K562 (cell line): ENCODE measurements around the gene CSF1R. TPM values are rescaled to one million over a fixed set of nuclear protein-coding genes. Genes with fewer than 3 reads are reported as not detected.

Experiments
- ATAC-seq: fragments of 200-7000 bp; cut with Tn5 transposase; 3 replicates; pipeline ENCODE4 v1.9.1; 2020; ENCODE audit warnings: moderate library complexity
- BruUV-seq: library from RNA; stranded (reverse); fragments of 400-500 nt; replicated peaks from 2 replicates; lab custom pipeline; 2021; lab: Mats Ljungman, UMichigan
- CTCF ChIA-PET: fragments of 300-600 bp; formaldehyde crosslinking; extraction: SDS; loops from one replicate; lab custom pipeline; 2021; ENCODE audit warnings: low intra/inter-chr PET ratio; lab: Yijun Ruan, JAX
- POLR2A ChIA-PET: fragments of 300-600, 350-650 bp; sonication (Branson Sonifier 250); formaldehyde crosslinking; extraction: SDS; loops from one replicate; lab custom pipeline; 2021; ENCODE audit warnings: antibody characterized with exemption, inconsistent platforms; lab: Yijun Ruan, JAX
- DNase-seq, 4 experiments: peaks; one replicate each; pipeline versions ENCODE4 v3.0.0 to v3.0.0-alpha.2; 2011 to 2018; ENCODE audit warnings: low spot score in 3 of 4, mixed read lengths in 3 of 4; ENCODE audit errors: extremely low read depth in 1 of 4
- FAIRE-seq: peaks from 2 replicates; lab custom pipeline; 2011; peaks lifted over from hg19 to GRCh38; lab: Jason Lieb, UNC
- H2AFZ ChIP-seq: 2 replicates; pipeline ENCODE4 v1.6.0; 2011; ENCODE audit warnings: low read depth, low read length, control low read depth, inconsistent platforms
- H3K27ac ChIP-seq: fragments of 200-600 bp; 3 replicates; pipeline ENCODE4 v1.8.0; 2011; ENCODE audit warnings: low read depth, mild to moderate bottlenecking, control low read depth, inconsistent platforms, low read length, moderate library complexity, mixed read lengths; ENCODE audit errors: extremely low read depth
- H3K27me3 ChIP-seq, 2 experiments: fragments of 300-600 bp in 1 of 2; 2 replicates in 1 of 2; 3 replicates in 1 of 2; pipeline versions ENCODE4 v1.6.0 to v1.8.0; 2011; ENCODE audit warnings: inconsistent platforms in 2 of 2, low read length in 2 of 2, mild to moderate bottlenecking in 1 of 2, mixed read lengths in 1 of 2, moderate library complexity in 1 of 2; ENCODE audit not compliant: control insufficient read depth in 2 of 2, insufficient read depth in 2 of 2
- H3K36me3 ChIP-seq: fragments of 300-600 bp; 3 replicates; pipeline ENCODE4 v1.8.0; 2011; ENCODE audit warnings: mild to moderate bottlenecking, low read length, inconsistent platforms; ENCODE audit not compliant: control insufficient read depth, insufficient read depth
- H3K4me1 ChIP-seq, 2 experiments: fragments of 200-600 bp in 1 of 2; replicated peaks in 1 of 2; 2 replicates in 1 of 2; 3 replicates in 1 of 2; pipeline versions ENCODE4 v1.5.1 to v1.8.0; 2011; ENCODE audit warnings: inconsistent platforms in 2 of 2, low read length in 2 of 2, mild to moderate bottlenecking in 1 of 2, mixed read lengths in 1 of 2, moderate library complexity in 1 of 2; ENCODE audit not compliant: control insufficient read depth in 2 of 2, insufficient read depth in 2 of 2
- H3K4me2 ChIP-seq: 2 replicates; pipeline ENCODE4 v1.6.1; 2011; ENCODE audit warnings: low read length, control low read depth, inconsistent platforms, mixed read lengths; ENCODE audit not compliant: insufficient read depth
- H3K4me3 ChIP-seq: fragments of 200-600 bp; sonication (generic), shearing (Covaris generic); 2 replicates; pipeline ENCODE4 v1.5.1; 2016; ENCODE audit warnings: control low read depth, inconsistent platforms
- H3K79me2 ChIP-seq: fragments of 200-600 bp; 3 replicates; pipeline ENCODE4 v1.8.0; 2011; ENCODE audit warnings: low read length, inconsistent platforms; ENCODE audit not compliant: control insufficient read depth, insufficient read depth
- H3K9ac ChIP-seq, 2 experiments: 2 replicates each; pipeline versions ENCODE4 v1.6.0 to v1.6.1; 2011; ENCODE audit warnings: low read depth in 2 of 2, low read length in 2 of 2, control low read depth in 1 of 2, inconsistent platforms in 1 of 2, mild to moderate bottlenecking in 1 of 2, mixed read lengths in 1 of 2; ENCODE audit not compliant: insufficient read depth in 1 of 2
- H3K9me1 ChIP-seq: one replicate; pipeline ENCODE4 v1.6.0; 2011; ENCODE audit warnings: inconsistent platforms, mild to moderate bottlenecking, low read length, moderate library complexity; ENCODE audit not compliant: control insufficient read depth, insufficient read depth
- H3K9me3 ChIP-seq: replicated peaks from 2 replicates; pipeline ENCODE4 v1.5.1; 2011; ENCODE audit warnings: low read depth, low read length, inconsistent platforms; ENCODE audit not compliant: control insufficient read depth, insufficient read depth
- H4K20me1 ChIP-seq: replicated peaks from 2 replicates; pipeline ENCODE4 v1.6.1; 2011; ENCODE audit warnings: low read length, inconsistent platforms, mixed read lengths; ENCODE audit not compliant: control insufficient read depth, insufficient read depth
- ATF1 ChIP-seq, 2 experiments: fragments of 450-650 bp in 1 of 2; IDR thresholded peaks; 2 replicates each; pipeline ENCODE4 v1.6.1; 2016; ENCODE audit warnings: missing compliant biosample characterization in 1 of 2, missing genetic modification characterization in 1 of 2
- EHMT2 ChIP-seq: fragments of 450-650 bp; IDR thresholded peaks from 2 replicates; pipeline ENCODE4 v1.6.1; 2018; ENCODE audit warnings: antibody characterized with exemption
- FOSL1 ChIP-seq: fragments of 200-800 bp; sonication (Bioruptor generic); conservative IDR thresholded peaks from 2 replicates; pipeline ENCODE4 v1.6.1; 2016; ENCODE audit warnings: missing genetic modification characterization, missing compliant biosample characterization
- HDAC6 ChIP-seq: IDR thresholded peaks from 2 replicates; pipeline ENCODE4 v1.6.1; 2012; ENCODE audit warnings: low read depth, mild to moderate bottlenecking, control low read depth, inconsistent platforms, low read length, moderate library complexity
- MCM3 ChIP-seq: fragments of 450-650 bp; IDR thresholded peaks from 2 replicates; pipeline ENCODE4 v1.6.1; 2016
- MIER1 ChIP-seq: fragments of 450-650 bp; IDR thresholded peaks from 2 replicates; pipeline ENCODE4 v1.6.1; 2016; ENCODE audit warnings: antibody characterized with exemption, mild to moderate bottlenecking, low read depth
- TRIM24 ChIP-seq, 2 experiments: fragments of 450-650 bp; IDR thresholded peaks; 2 replicates each; pipeline ENCODE4 v1.6.1; 2016
- ZC3H8 ChIP-seq: fragments of 450-650 bp; IDR thresholded peaks from 2 replicates; pipeline ENCODE4 v1.6.1; 2017
- ZNF354B ChIP-seq: fragments of 250-450 bp; sonication (Bioruptor Pico); IDR thresholded peaks from 2 replicates; pipeline ENCODE4 v1.4.0; 2020
- ZNF778 ChIP-seq: fragments of 450-650 bp; formaldehyde crosslinking; IDR thresholded peaks from 2 replicates; pipeline ENCODE4 v1.4.0; 2020; ENCODE audit warnings: mild to moderate bottlenecking, moderate library complexity
- WGBS: fragments of 100-300 bp; shearing (Covaris generic); methylation state at CpG from one replicate; pipeline ENCODE4 v1.1.6; 2016; ENCODE audit warnings: low coverage, mixed read lengths; ENCODE audit not compliant: insufficient coverage; ENCODE audit errors: missing lambda C conversion rate; 5-methylcytosine and 5-hydroxymethylcytosine counted together
- in situ Hi-C: fragments of 300-500 bp; cut with MboI; formaldehyde crosslinking; loops from 4 replicates; pipeline ENCODE4 v1.15.0; 2018; ENCODE audit warnings: inconsistent platforms, mixed read lengths
- intact Hi-C: fragments of 100-400 bp; cut with micrococcal nuclease; formaldehyde crosslinking; loops from 2 replicates; pipeline ENCODE4 v1.14.2; 2022
- polyA plus RNA-seq, 8 experiments: library from polyadenylated mRNA; depleted of rRNA in 4 of 8; stranded (reverse) in 5 of 8; unstranded in 3 of 8; fragments of >200 nt; fragmentation: Nextera tagmentation in 2 of 8; fragmentation: Illumina TruSeq in 1 of 8; extraction: Ambion mirVana in 2 of 8; extraction: Trizol in 1 of 8; gene quantifications; 2 replicates each; pipeline versions ENCODE4 v1.2.1 to v1.2.3, GENCODE V29; 2011 to 2014; ENCODE audit warnings: inconsistent platforms in 1 of 8, missing spikeins in 1 of 8
- total RNA-seq, 7 experiments: library from RNA; depleted of rRNA in 6 of 7; stranded (reverse); fragments of >200 nt in 6 of 7; fragmentation: Illumina TruSeq in 2 of 7; extraction: Trizol in 2 of 7; gene quantifications; 2 replicates each; pipeline versions ENCODE4 v1.2.1 to v1.2.3, GENCODE V29; 2011 to 2021; ENCODE audit warnings: low replicate concordance in 1 of 7
- TF ChIP-seq, protein P1 (sequence below): fragments of 450-650 bp; IDR thresholded peaks from 2 replicates; pipeline ENCODE4 v1.6.1; 2016; ENCODE audit warnings: low read depth, mild to moderate bottlenecking, moderate library complexity
- TF ChIP-seq, protein P2 (sequence below): IDR thresholded peaks from 2 replicates; pipeline ENCODE4 v1.6.1; 2016; ENCODE audit warnings: missing genetic modification characterization, missing compliant biosample characterization
- TF ChIP-seq, protein P3 (sequence below): fragments of 450-650 bp; formaldehyde crosslinking; IDR thresholded peaks from 2 replicates; pipeline ENCODE4 v1.4.0; 2020; ENCODE audit warnings: mild to moderate bottlenecking, mixed read lengths
- TF ChIP-seq, protein P4 (sequence below): sonication (generic); formaldehyde crosslinking; IDR thresholded peaks from 2 replicates; pipeline ENCODE4 v1.8.0; 2023; ENCODE audit warnings: mild to moderate bottlenecking, missing genetic modification reagents
- TF ChIP-seq, protein P5 (sequence below): fragments of 450-650 bp; formaldehyde crosslinking; IDR thresholded peaks from 2 replicates; pipeline ENCODE4 v1.4.0; 2022; ENCODE audit warnings: missing genetic modification characterization

Gene CSF1R
- total and polyA plus RNA-seq, 9 of the 15 experiments (the other 6 are each of a cell fraction or from before 2014, with no cell fraction given): 0.03 to 0.64 (median 0.20) TPM; not detected in 6

DNA sequence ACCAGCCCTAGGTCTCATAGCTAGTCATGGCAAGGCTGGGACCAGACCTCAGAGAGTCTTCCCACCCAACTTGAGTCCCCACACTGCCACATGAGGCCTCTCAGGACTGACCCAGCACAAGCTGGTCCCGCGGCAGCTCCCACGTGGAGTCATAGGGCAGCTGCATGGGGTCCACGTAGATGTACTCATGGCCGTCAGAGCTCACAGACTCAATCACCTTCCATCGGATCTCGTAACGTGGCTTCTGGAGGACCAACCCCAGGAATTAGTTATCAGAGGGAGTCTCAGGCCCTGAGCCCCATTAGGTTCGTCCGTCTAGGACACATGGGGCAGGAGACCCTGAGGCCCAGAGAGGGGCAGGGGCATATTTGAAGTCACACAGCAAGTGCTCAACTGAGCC, 39.0 kb upstream of the CSF1R start:
- ChIA-PET CTCF (no interaction called here), POLR2A (interaction anchor here (1.2 kb wide), 1 partner anchor 9 kb away, joined by 6 read pairs; no protein-coding TSS in a partner anchor)
- ATAC-seq: no peak
- Histone ChIP-seq H3K4me3 (no peak overlapping the region), H3K27me3 (no peaks in the 10 kb centered on the region), H3K4me2 (no peak overlapping the region), H3K9me1 (no peaks in the 10 kb centered on the region), H3K79me2 (no peaks in the 10 kb centered on the region), H3K9ac (peak overlapping the region in 1 of 2 experiments; percentile 22; a peak in 1 of 4 replicates), H2AFZ (no peak overlapping the region), H3K4me1 (peaks cover 10 to 16% of the 10 kb centered on the region in 2 experiments; a peak in 4 of 5 replicates), H4K20me1 (0 out of 2 replicates have a peak, but pooled peaks cover 3% of the 10 kb centered on the region), H3K27ac (no peak overlapping the region), H3K36me3 (no peaks in the 10 kb centered on the region), H3K9me3 (no peaks in the 10 kb centered on the region)
- FAIRE-seq: no peak
- intact Hi-C loops (loop anchor here (10.0 kb wide), 2 partner anchors 51 to 291 kb away; no protein-coding TSS in a partner anchor), in situ Hi-C loops (loop anchor here (5.0 kb wide), 1 partner anchor 97 kb away; no protein-coding TSS in a partner anchor)
- WGBS: 57% methylated on average over 10 of the region's 10 CpGs
- no peak for DNase-seq
- BruUV-seq: no TSS peak
- TF ChIP-seq MIER1 (no peak), ZC3H8 (no peak), HDAC6 (no peak), EHMT2 (no peak), TRIM24 (IDR thresholded peaks at IDR 0.05) (no peak), ZNF778 (CRISPR knock-in tag) (no peak), FOSL1 (no peak), ZNF354B (CRISPR knock-in tag) (no peak), ATF1 (CRISPR knock-in tag; IDR thresholded peaks at IDR 0.05) (no peak), ATF1 (tag; IDR thresholded peaks at IDR 0.05) (no peak), MCM3 (no peak)
- TF ChIP-seq, protein P1, sequence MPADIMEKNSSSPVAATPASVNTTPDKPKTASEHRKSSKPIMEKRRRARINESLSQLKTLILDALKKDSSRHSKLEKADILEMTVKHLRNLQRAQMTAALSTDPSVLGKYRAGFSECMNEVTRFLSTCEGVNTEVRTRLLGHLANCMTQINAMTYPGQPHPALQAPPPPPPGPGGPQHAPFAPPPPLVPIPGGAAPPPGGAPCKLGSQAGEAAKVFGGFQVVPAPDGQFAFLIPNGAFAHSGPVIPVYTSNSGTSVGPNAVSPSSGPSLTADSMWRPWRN: no peak
- TF ChIP-seq, protein P2, sequence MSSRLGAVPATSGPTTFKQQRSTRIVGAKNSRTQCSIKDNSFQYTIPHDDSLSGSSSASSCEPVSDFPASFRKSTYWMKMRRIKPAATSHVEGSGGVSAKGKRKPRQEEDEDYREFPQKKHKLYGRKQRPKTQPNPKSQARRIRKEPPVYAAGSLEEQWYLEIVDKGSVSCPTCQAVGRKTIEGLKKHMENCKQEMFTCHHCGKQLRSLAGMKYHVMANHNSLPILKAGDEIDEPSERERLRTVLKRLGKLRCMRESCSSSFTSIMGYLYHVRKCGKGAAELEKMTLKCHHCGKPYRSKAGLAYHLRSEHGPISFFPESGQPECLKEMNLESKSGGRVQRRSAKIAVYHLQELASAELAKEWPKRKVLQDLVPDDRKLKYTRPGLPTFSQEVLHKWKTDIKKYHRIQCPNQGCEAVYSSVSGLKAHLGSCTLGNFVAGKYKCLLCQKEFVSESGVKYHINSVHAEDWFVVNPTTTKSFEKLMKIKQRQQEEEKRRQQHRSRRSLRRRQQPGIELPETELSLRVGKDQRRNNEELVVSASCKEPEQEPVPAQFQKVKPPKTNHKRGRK: no peak
- TF ChIP-seq, protein P3, sequence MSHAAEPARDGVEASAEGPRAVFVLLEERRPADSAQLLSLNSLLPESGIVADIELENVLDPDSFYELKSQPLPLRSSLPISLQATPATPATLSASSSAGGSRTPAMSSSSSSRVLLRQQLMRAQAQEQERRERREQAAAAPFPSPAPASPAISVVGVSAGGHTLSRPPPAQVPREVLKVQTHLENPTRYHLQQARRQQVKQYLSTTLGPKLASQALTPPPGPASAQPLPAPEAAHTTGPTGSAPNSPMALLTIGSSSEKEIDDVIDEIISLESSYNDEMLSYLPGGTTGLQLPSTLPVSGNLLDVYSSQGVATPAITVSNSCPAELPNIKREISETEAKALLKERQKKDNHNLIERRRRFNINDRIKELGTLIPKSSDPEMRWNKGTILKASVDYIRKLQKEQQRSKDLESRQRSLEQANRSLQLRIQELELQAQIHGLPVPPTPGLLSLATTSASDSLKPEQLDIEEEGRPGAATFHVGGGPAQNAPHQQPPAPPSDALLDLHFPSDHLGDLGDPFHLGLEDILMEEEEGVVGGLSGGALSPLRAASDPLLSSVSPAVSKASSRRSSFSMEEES (CRISPR knock-in tag): no peak
- TF ChIP-seq, protein P4, sequence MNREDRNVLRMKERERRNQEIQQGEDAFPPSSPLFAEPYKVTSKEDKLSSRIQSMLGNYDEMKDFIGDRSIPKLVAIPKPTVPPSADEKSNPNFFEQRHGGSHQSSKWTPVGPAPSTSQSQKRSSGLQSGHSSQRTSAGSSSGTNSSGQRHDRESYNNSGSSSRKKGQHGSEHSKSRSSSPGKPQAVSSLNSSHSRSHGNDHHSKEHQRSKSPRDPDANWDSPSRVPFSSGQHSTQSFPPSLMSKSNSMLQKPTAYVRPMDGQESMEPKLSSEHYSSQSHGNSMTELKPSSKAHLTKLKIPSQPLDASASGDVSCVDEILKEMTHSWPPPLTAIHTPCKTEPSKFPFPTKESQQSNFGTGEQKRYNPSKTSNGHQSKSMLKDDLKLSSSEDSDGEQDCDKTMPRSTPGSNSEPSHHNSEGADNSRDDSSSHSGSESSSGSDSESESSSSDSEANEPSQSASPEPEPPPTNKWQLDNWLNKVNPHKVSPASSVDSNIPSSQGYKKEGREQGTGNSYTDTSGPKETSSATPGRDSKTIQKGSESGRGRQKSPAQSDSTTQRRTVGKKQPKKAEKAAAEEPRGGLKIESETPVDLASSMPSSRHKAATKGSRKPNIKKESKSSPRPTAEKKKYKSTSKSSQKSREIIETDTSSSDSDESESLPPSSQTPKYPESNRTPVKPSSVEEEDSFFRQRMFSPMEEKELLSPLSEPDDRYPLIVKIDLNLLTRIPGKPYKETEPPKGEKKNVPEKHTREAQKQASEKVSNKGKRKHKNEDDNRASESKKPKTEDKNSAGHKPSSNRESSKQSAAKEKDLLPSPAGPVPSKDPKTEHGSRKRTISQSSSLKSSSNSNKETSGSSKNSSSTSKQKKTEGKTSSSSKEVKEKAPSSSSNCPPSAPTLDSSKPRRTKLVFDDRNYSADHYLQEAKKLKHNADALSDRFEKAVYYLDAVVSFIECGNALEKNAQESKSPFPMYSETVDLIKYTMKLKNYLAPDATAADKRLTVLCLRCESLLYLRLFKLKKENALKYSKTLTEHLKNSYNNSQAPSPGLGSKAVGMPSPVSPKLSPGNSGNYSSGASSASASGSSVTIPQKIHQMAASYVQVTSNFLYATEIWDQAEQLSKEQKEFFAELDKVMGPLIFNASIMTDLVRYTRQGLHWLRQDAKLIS (CRISPR knock-in tag): no peak
- TF ChIP-seq, protein P5, sequence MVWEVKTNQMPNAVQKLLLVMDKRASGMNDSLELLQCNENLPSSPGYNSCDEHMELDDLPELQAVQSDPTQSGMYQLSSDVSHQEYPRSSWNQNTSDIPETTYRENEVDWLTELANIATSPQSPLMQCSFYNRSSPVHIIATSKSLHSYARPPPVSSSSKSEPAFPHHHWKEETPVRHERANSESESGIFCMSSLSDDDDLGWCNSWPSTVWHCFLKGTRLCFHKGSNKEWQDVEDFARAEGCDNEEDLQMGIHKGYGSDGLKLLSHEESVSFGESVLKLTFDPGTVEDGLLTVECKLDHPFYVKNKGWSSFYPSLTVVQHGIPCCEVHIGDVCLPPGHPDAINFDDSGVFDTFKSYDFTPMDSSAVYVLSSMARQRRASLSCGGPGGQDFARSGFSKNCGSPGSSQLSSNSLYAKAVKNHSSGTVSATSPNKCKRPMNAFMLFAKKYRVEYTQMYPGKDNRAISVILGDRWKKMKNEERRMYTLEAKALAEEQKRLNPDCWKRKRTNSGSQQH (CRISPR knock-in tag): no peak
